ENCODE results near the gene LMF1.

Gene LMF1

GRCh38 chr16:970766-971581 lies at the start of gene LMF1:
TSS of gene LMF1 (minus strand) at chr16:970984. CDS start at chr16:970980, 4 bp downstream.
- FAIRE-seq, result no peak

- no peak for FAIRE-seq
Observed at GRCh38 chr16:1020091-1020399, 49.3 kb upstream of the LMF1 start.

GRCh38 chr16:1019231-1020090 lies 48.7 kb upstream of the LMF1 start:
- FAIRE-seq, result no peak

- no peak for FAIRE-seq
Observed at GRCh38 chr16:1018447-1019198, 47.8 kb upstream of the LMF1 start.

GRCh38 chr16:1014771-1015495 lies 44.1 kb upstream of the LMF1 start:
- no peak for FAIRE-seq

- no peak for FAIRE-seq
Observed at GRCh38 chr16:1014221-1014620, 43.4 kb upstream of the LMF1 start.

GRCh38 chr16:1013593-1013900 lies 42.8 kb upstream of the LMF1 start:
- no peak for FAIRE-seq

- FAIRE-seq, result no peak
Observed at GRCh38 chr16:1012722-1013592, 42.2 kb upstream of the LMF1 start.

- no peak for FAIRE-seq
Observed at GRCh38 chr16:1012135-1012534, 41.4 kb upstream of the LMF1 start.

- no peak for FAIRE-seq
Observed at GRCh38 chr16:1011316-1012082, 40.7 kb upstream of the LMF1 start.

GRCh38 chr16:1010815-1011214 lies 40.0 kb upstream of the LMF1 start:
- no peak for FAIRE-seq

GRCh38 chr16:1010251-1010650 lies 39.5 kb upstream of the LMF1 start:
- FAIRE-seq, result no peak

GRCh38 chr16:1009358-1010150 lies 38.8 kb upstream of the LMF1 start:
- FAIRE-seq, result no peak

GRCh38 chr16:1008085-1008484 lies 37.3 kb upstream of the LMF1 start:
- FAIRE-seq, result no peak

GRCh38 chr16:1007284-1007850 lies 36.6 kb upstream of the LMF1 start:
- no peak for FAIRE-seq

- FAIRE-seq, result no peak
Observed at GRCh38 chr16:1006781-1007180, 36.0 kb upstream of the LMF1 start.

- no peak for FAIRE-seq
Observed at GRCh38 chr16:1005286-1005685, 34.5 kb upstream of the LMF1 start.

- FAIRE-seq, result no peak
Observed at GRCh38 chr16:1003391-1004347, 32.9 kb upstream of the LMF1 start.

All from islet of Langerhans (tissue), 1 donor.